SK-N-SH treated with all-trans-retinoic acid at 6 μM for 48 hours (cell line): ENCODE measurements around the gene NDRG2.

Experiments used
- CSDC2 ChIP-seq: fragments of 250-450 bp; sonication (Bioruptor Pico); IDR thresholded peaks from 2 replicates; pipeline ENCODE4 v1.5.0; 2020; ENCODE audit warnings: mild to moderate bottlenecking, moderate library complexity
- ZFP3 ChIP-seq: fragments of 250-450 bp; sonication (Bioruptor Pico); IDR thresholded peaks from 2 replicates; pipeline ENCODE4 v1.5.0; 2020; ENCODE audit warnings: mild to moderate bottlenecking, moderate library complexity
- ZFP30 ChIP-seq: fragments of 450-650 bp; formaldehyde crosslinking; IDR thresholded peaks from 2 replicates; pipeline ENCODE4 v1.5.0; 2022; ENCODE audit warnings: mild to moderate bottlenecking, moderate library complexity
- TF ChIP-seq, protein P1 (sequence below): fragments of 250-450 bp; sonication (Bioruptor Pico); IDR thresholded peaks from 2 replicates; pipeline ENCODE4 v1.5.0; 2020; ENCODE audit warnings: mild to moderate bottlenecking, moderate library complexity

DNA sequence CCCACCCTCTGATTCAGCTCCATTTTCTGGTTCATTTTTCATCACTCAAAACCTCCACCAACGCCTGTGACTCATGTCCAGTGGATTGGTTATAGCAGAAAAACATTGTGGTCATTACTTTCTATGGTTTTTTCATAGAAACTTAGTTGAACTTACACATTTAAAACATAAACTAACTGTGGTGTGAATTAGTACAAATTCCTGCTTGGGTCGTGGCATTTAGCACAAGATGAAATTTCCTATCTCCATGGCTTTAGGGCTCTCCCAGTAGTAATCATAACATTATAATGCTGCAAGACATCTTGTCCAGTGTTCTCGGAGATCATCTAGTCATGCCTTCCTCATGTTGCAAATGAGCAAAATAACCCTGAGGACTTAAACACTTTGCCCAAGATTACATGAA, 24.4 kb upstream of the NDRG2 start:
- TF ChIP-seq ZFP3, result no peak
- no peak for TF ChIP-seq ZFP30
- TF ChIP-seq, protein P1, sequence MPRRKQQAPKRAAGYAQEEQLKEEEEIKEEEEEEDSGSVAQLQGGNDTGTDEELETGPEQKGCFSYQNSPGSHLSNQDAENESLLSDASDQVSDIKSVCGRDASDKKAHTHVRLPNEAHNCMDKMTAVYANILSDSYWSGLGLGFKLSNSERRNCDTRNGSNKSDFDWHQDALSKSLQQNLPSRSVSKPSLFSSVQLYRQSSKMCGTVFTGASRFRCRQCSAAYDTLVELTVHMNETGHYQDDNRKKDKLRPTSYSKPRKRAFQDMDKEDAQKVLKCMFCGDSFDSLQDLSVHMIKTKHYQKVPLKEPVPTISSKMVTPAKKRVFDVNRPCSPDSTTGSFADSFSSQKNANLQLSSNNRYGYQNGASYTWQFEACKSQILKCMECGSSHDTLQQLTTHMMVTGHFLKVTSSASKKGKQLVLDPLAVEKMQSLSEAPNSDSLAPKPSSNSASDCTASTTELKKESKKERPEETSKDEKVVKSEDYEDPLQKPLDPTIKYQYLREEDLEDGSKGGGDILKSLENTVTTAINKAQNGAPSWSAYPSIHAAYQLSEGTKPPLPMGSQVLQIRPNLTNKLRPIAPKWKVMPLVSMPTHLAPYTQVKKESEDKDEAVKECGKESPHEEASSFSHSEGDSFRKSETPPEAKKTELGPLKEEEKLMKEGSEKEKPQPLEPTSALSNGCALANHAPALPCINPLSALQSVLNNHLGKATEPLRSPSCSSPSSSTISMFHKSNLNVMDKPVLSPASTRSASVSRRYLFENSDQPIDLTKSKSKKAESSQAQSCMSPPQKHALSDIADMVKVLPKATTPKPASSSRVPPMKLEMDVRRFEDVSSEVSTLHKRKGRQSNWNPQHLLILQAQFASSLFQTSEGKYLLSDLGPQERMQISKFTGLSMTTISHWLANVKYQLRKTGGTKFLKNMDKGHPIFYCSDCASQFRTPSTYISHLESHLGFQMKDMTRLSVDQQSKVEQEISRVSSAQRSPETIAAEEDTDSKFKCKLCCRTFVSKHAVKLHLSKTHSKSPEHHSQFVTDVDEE (CRISPR knock-in tag), result no peak
- TF ChIP-seq CSDC2, result no peak
